ENCODE measurements around the gene GDAP2.

The GDAP2 gene

GRCh38 chr1:117818456-117818855, 111.0 kb downstream of the GDAP2 start:
- no peaks in the 10 kb centered on the region for H3K36me3 ChIP-seq
- H3K4me1 ChIP-seq, result no peaks in the 10 kb centered on the region
- no peak overlapping the region for H3K9ac ChIP-seq
- H4K20me1 ChIP-seq, result no peaks in the 10 kb centered on the region
- H3K9me3 ChIP-seq, result peaks cover 32% of the 10 kb centered on the region
- H3K4me2 ChIP-seq, result no peak overlapping the region
- H3K4me3 ChIP-seq, result no peak overlapping the region
- no peak for TF ChIP-seq Cebpa-rat (IDR thresholded peaks at IDR 0.05)
- H3K27ac ChIP-seq, result no peak overlapping the region
- no peaks in the 10 kb centered on the region for H3K27me3 ChIP-seq

- H3K27me3 ChIP-seq, result no peaks in the 10 kb centered on the region
- H3K4me2 ChIP-seq, result no peak overlapping the region
- TF ChIP-seq Cebpa-rat (IDR thresholded peaks at IDR 0.05), result no peak
- H3K9ac ChIP-seq, result no peak overlapping the region
- H4K20me1 ChIP-seq, result no peaks in the 10 kb centered on the region
- peaks cover 32% of the 10 kb centered on the region for H3K9me3 ChIP-seq
- H3K27ac ChIP-seq, result no peak overlapping the region
- H3K36me3 ChIP-seq, result no peaks in the 10 kb centered on the region
- H3K4me1 ChIP-seq, result no peaks in the 10 kb centered on the region
- no peak overlapping the region for H3K4me3 ChIP-seq
Measured at GRCh38 chr1:117817629-117818028, 111.8 kb downstream of the GDAP2 start.

GRCh38 chr1:117815926-117816325, 113.5 kb downstream of the GDAP2 start:
- no peak for TF ChIP-seq Cebpa-rat (IDR thresholded peaks at IDR 0.05)
- no peak overlapping the region for H3K27ac ChIP-seq
- peaks cover 16% of the 10 kb centered on the region for H3K9me3 ChIP-seq
- H3K4me2 ChIP-seq, result no peak overlapping the region
- no peak overlapping the region for H3K9ac ChIP-seq
- H3K36me3 ChIP-seq, result no peaks in the 10 kb centered on the region
- H3K4me3 ChIP-seq, result no peak overlapping the region
- no peaks in the 10 kb centered on the region for H4K20me1 ChIP-seq
- H3K27me3 ChIP-seq, result no peaks in the 10 kb centered on the region
- no peaks in the 10 kb centered on the region for H3K4me1 ChIP-seq

GRCh38 chr1:117814856-117815797, 114.3 kb downstream of the GDAP2 start:
- Histone ChIP-seq H3K4me3 (no peak overlapping the region), H3K9me3 (peaks cover 8% of the 10 kb centered on the region), H3K4me2 (no peak overlapping the region), H3K27ac (no peak overlapping the region), H3K9ac (no peak overlapping the region), H4K20me1 (no peaks in the 10 kb centered on the region), H3K36me3 (no peaks in the 10 kb centered on the region), H3K4me1 (no peaks in the 10 kb centered on the region), H3K27me3 (no peaks in the 10 kb centered on the region)
- TF ChIP-seq Cebpa-rat (IDR thresholded peaks at IDR 0.05), result no peak

Measured in BLaER1 (cell line).